C4-2B (cell line): ENCODE data around the gene LARGE1.

ENCODE experiments used
- H3K27ac ChIP-seq: fragments of 450-650 bp; 2 replicates; pipeline ENCODE4 v1.5.1; 2017
- ZFX ChIP-seq: fragments of 450-650 bp; IDR thresholded peaks from 2 replicates; pipeline ENCODE4 v1.6.1; 2017
- TF ChIP-seq, protein P1 (sequence below): fragments of 450-650 bp; conservative IDR thresholded peaks from 2 replicates; pipeline ENCODE4 v1.5.1; 2017; ENCODE audit warnings: mild to moderate bottlenecking

Gene LARGE1

DNA sequence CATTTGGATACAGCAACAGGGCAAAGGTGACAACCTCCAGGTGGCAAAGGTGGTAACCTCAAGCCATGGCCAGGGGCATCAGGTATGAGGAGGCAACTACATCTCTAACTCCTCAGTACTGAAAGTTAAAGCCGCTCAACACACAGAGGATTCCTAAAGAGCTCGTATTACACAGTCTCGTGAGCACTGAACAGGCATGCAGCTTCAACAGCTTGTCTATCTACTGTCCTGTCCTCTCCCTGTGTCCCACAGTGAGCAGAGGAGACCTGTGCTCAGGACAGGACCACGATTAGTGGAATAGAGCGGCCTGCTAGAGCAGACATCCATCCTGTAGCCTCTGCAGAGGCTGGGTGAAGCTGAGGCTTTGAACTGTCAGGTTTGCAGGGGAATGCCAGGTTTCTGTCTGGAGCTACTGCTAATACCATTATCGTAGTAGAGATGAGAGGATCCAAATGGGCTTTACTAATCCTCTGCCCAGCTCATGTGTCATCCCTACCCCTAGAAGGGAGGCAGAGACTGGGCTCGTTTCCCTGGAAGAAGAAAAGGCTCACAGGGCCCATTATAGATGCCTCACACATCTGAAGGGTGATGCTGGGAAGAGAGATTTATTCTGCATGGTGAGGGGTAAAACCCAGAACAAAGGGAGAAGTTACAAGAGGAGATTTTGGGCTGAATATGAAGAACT, 415.2 kb downstream of the LARGE1 start:
- TF ChIP-seq, protein P1, sequence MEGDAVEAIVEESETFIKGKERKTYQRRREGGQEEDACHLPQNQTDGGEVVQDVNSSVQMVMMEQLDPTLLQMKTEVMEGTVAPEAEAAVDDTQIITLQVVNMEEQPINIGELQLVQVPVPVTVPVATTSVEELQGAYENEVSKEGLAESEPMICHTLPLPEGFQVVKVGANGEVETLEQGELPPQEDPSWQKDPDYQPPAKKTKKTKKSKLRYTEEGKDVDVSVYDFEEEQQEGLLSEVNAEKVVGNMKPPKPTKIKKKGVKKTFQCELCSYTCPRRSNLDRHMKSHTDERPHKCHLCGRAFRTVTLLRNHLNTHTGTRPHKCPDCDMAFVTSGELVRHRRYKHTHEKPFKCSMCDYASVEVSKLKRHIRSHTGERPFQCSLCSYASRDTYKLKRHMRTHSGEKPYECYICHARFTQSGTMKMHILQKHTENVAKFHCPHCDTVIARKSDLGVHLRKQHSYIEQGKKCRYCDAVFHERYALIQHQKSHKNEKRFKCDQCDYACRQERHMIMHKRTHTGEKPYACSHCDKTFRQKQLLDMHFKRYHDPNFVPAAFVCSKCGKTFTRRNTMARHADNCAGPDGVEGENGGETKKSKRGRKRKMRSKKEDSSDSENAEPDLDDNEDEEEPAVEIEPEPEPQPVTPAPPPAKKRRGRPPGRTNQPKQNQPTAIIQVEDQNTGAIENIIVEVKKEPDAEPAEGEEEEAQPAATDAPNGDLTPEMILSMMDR, result no peak
- no peak for TF ChIP-seq ZFX
- no peak overlapping the region for H3K27ac ChIP-seq

DNA sequence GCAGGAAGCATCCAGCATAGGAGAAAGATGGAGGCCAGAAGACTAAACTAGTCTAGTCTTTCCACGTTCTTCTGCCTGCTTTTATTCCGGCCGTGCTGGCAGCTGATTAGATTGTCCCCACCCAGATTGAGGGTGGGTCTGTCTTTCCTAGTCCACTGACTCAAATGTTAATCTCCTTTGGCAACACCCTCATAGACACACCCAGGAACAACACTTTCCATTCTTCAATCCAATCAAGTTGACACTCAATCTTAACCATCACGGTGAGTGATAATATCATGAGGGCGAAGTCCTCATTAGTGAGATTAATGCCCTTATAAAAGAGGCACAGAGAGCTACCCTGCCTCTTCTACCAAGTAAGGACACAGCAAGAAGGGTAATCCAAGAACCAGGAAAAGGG, 424.2 kb downstream of the LARGE1 start:
- H3K27ac ChIP-seq, result no peak overlapping the region

DNA sequence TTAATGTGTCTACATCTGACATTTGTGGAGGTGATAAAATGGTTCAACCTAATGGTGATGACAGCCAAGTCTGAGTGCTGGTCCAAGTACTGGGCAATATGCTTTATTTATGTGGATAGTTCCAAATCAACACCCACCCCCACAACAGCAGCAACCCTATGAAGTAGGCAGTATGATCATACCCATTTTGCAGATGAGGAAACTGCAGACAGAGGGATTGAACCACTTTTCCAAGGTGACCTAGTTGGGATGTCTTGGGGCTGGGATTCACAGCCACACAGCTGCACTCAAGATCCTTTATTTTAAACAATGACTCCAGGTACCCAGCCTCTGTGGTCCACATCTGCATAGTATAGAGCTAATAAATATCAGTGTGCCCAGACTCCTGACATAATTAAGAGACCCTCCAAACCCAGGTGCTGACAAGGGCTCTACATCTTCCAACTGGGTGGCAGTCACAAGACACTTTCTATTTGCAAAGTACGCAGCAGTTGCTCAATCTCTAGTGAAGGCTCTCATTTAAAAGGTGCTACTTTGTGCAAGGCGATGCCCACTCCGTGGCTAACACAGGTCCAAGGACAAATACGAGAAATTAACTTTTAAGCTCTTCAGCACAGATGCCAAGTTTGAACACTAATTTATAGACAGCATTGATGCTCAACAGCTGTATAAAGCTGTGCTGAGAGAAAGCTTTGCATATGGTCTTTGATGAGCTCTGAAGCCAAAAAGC, 426.6 kb downstream of the LARGE1 start:
- H3K27ac ChIP-seq, result no peak overlapping the region
- TF ChIP-seq, protein P1, result no peak
- TF ChIP-seq ZFX, result no peak

More for the DNA sequence above, 424.2 kb downstream of the LARGE1 start:
- no peak for TF ChIP-seq ZFX
- TF ChIP-seq, protein P1, result no peak

DNA sequence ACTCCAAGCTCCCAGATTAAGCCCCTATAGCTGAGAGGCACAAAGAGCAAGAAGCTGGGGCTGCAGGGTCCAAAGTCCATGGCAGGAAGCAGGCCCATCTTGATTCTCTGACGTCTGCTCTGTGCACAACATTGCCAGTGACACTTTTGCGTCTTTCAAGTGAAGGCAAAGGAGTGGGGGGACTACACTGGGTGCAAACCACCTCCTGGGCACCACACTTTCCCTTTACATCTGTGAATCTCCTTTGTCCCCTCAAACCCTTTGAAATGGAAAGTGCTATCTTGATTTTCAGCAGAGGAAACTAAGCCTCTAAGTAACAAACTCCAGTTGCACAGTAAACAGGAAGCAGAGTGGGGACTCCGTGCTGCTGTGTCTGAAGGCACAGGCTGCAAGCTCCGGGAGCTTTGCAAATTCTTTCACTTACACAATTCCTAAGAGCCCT, 428.0 kb downstream of the LARGE1 start:
- TF ChIP-seq, protein P1, result no peak
- TF ChIP-seq ZFX, result no peak
- H3K27ac ChIP-seq, result no peak overlapping the region

DNA sequence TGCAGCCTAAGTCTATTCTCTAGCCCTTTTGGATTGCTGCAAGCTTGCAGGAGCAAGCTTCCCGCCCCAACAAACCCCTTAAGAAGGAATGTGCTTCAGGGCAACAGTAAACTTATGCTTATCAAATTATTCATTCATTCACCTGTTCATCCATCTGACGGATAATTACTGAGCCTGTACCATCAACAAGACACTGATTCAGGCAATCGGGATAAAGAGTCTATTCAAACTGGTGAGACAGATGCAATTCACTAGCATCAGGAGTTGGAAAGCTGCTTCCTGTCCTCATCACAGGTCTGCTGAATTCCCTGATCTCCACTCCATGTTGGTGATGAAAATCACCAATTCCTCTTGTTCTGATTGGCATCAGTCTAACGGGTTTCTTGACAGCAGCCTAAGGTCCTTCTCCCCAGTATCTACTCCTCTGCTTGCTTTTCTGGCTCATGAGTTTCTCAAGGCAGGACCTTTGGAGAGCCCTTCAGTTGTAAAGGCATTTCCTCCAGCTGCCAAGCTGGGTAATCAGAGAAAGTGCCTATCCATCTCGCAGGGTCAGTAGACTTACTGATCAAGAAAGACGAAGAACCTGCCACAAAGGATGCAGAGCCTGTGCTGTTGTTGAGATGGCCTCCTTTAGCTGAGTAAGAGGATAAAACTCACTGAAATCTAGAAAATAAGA, 433.1 kb downstream of the LARGE1 start:
- TF ChIP-seq ZFX, result no peak
- TF ChIP-seq, protein P1, result no peak
- no peak overlapping the region for H3K27ac ChIP-seq

- H3K27ac ChIP-seq, result no peak overlapping the region
- TF ChIP-seq ZFX, result no peak
- TF ChIP-seq, protein P1, result no peak
These were observed 438.7 kb downstream of the LARGE1 start for GRCh38 chr22:33481550-33481949.
